Brain microvascular endothelial cell (primary cell): Measurements from ENCODE around the gene ZNF587B.
"Not testable (repeated sequence)": the region's sequence is repeated elsewhere in the genome, so short reads cannot be mapped to it uniquely, and the experiment has no call there.

Experiments
- DNase-seq: peaks from one replicate; pipeline ENCODE4 v3.0.0-alpha.2; 2020
- H3K27ac ChIP-seq: fragments of 250-450 bp; sonication (Bioruptor Pico); 2 replicates; pipeline ENCODE4 v1.5.1; 2020; ENCODE audit warnings: mild to moderate bottlenecking, moderate library complexity
- H3K27me3 ChIP-seq: fragments of 250-450 bp; sonication (Bioruptor Pico); replicated peaks from 2 replicates; pipeline ENCODE4 v1.5.1; 2020; ENCODE audit warnings: mild to moderate bottlenecking
- H3K36me3 ChIP-seq: fragments of 250-450 bp; sonication (Bioruptor Pico); replicated peaks from 2 replicates; pipeline ENCODE4 v1.5.1; 2020; ENCODE audit warnings: mild to moderate bottlenecking
- H3K4me3 ChIP-seq: 2 replicates; pipeline ENCODE4 v1.5.1; 2011; ENCODE audit warnings: low read depth, mild to moderate bottlenecking, control low read depth, low read length, moderate library complexity
- CTCF ChIP-seq: IDR thresholded peaks from 2 replicates; pipeline ENCODE4 v1.5.1; 2011; ENCODE audit warnings: low read depth, mild to moderate bottlenecking, moderate library complexity, low read length, control low read depth, inconsistent platforms; ENCODE audit errors: missing control alignments
- in situ Hi-C: cut with HindIII; loops from 2 replicates; pipeline ENCODE4 v1.10.0; 2017; ENCODE audit warnings: low sequenced_read_pairs, low pct_ligation_motif_present

ZNF587B gene

DNA sequence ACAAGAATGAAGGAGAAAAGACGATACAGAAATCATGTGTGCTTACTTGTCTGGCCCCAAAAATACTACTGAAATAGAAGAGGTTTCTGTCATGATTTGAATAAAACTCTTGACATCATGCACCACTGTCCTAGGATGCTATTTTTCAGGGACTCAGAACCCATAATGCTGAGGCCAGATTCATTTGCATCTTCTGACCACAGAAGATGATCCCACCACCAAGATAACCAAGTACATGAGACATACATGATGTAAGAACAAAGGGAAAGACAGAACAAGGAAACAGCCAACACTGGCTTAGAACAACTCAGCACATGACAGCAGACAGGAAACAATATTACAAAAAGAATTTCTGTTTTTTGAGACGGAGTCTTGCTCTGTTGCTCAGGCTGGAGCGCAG lies 17.9 kb upstream of the ZNF587B start:
- in situ Hi-C loops, result no loop called here
- no peak for TF ChIP-seq CTCF
- no peak overlapping the region for H3K27ac ChIP-seq
- H3K27me3 ChIP-seq, result no peaks in the 10 kb centered on the region
- DNase-seq, result no peak
- H3K36me3 ChIP-seq, result peaks cover 36% of the 10 kb centered on the region
- H3K4me3 ChIP-seq, result no peak overlapping the region

- H3K36me3 ChIP-seq, result peaks cover 29% of the 10 kb centered on the region
- H3K27me3 ChIP-seq, H3K27ac ChIP-seq, H3K4me3 ChIP-seq, DNase-seq, in situ Hi-C loops: not testable (repeated sequence)
Measured at GRCh38 chr19:57812975-57813820, 16.9 kb upstream of the ZNF587B start.

- H3K36me3 ChIP-seq, result peaks cover 24% of the 10 kb centered on the region
- peak overlapping the region; percentile 95 for H3K4me3 ChIP-seq
- in situ Hi-C loops, result no loop called here
- no peak for DNase-seq
- TF ChIP-seq CTCF, result no peak
- no peaks in the 10 kb centered on the region for H3K27me3 ChIP-seq
- peak overlapping the region; percentile 65 for H3K27ac ChIP-seq
Measured at GRCh38 chr19:57813919-57814504, 16.1 kb upstream of the ZNF587B start.

DNA sequence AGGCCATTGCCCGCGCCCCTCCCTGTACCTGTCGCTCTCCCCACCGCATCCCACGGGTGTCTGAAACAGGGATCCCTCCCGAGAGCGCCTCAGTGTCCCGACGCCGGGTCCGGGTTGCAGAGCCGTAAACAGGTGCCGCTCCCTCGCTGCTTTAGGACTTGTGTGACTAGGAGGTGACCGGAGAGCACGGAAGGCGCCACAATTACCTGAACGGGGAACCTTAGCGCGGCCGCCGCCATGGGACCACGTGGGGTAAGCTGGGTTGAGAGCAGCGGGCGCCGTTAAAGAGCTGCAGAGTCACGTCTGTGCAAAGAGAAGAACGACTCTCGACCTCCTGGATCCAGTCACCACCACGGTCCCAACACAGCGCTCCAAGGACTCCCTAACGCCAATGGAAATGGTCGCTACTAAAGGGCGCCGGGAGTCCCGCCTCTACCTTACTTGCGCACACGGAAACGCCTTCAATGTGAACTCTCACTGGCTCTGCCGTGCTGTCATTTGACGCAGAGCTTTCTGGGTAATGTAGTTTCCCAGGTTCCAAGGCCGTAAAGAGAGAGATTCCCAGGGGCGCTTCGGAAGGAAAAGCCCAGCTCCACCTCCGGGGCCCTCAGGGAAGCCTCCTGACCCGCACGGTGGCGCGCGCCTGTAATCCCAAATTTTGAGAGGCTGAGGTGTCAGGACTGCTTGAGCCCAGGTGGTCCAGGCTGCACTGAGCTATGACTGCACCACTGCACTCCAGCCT lies 15.4 kb upstream of the ZNF587B start, which contains the start of gene ZNF552:
Gene ZNF552, minus strand, starts transcription at position 409 of the 742 bp plus-strand sequence. Its CDS starts 170 bp downstream, at position 239.
- peak within 1 kb of the TSS; percentile 65 for H3K27ac ChIP-seq
- in situ Hi-C loops, result no loop called here
- peak; percentile 91 for DNase-seq
- peak within 1 kb of the TSS; percentile 95 for H3K4me3 ChIP-seq
- H3K36me3 ChIP-seq, result peaks cover 19% of the 10 kb centered on the region
- no peaks in the 10 kb centered on the region for H3K27me3 ChIP-seq
- no peak for TF ChIP-seq CTCF

- in situ Hi-C loops, result no loop called here
- H3K36me3 ChIP-seq, result peaks cover 11% of the 10 kb centered on the region
- peak overlapping the region; percentile 95 for H3K4me3 ChIP-seq
- no peak for TF ChIP-seq CTCF
- H3K27ac ChIP-seq, result no peak overlapping the region
- no peaks in the 10 kb centered on the region for H3K27me3 ChIP-seq
- no peak for DNase-seq
Measured at GRCh38 chr19:57815247-57816075, 14.6 kb upstream of the ZNF587B start.
